Activated T-cell treated with anti-CD3 and anti-CD28 coated beads, Interleukin-2, amount 50 U/mL, for 72 hours (primary cell): ENCODE measurements around the gene ABCD3. TPM values are rescaled to one million over a fixed set of nuclear protein-coding genes. Genes with fewer than 3 reads are reported as not detected.
"Not testable (repeated sequence)": the region's sequence is repeated elsewhere in the genome, so short reads cannot be mapped to it uniquely, and the experiment has no call there.

ENCODE experiments used
- ATAC-seq, 2 donors: fragments of 150-1000 bp; cut with Tn5 transposase; replicated peaks in 1 of 2; 2 replicates each; pipeline ENCODE4 v1.10.0; 2021; ENCODE audit warnings: moderate library complexity in 2 of 2, mild to moderate bottlenecking in 1 of 2
- DNase-seq, 2 donors: peaks; one replicate each; pipeline ENCODE4 v3.0.0; 2021 to 2022; ENCODE audit warnings: mixed read lengths in 1 of 2
- H3K27ac Mint-ChIP-seq: one replicate; pipeline ENCODE4 v1.8.0; 2022; ENCODE audit warnings: mild to moderate bottlenecking, moderate library complexity, mixed read lengths
- H3K27me3 Mint-ChIP-seq: one replicate; pipeline ENCODE4 v1.8.0; 2022; ENCODE audit warnings: low read depth, mixed read lengths
- H3K36me3 Mint-ChIP-seq, 2 donors: one replicate each; pipeline ENCODE4 v1.8.0; 2022; ENCODE audit warnings: mixed read lengths in 2 of 2, mild to moderate bottlenecking in 1 of 2; ENCODE audit not compliant: insufficient read depth in 2 of 2
- H3K4me1 Mint-ChIP-seq: one replicate; pipeline ENCODE4 v1.8.0; 2022; ENCODE audit warnings: low read depth, mixed read lengths
- H3K4me3 Mint-ChIP-seq, 2 donors: one replicate each; pipeline ENCODE4 v1.8.0; 2022; ENCODE audit warnings: mild to moderate bottlenecking in 2 of 2, mixed read lengths in 2 of 2, moderate library complexity in 2 of 2
- H3K9me3 Mint-ChIP-seq, 2 donors: one replicate each; pipeline ENCODE4 v1.8.0; 2022; ENCODE audit warnings: mixed read lengths in 2 of 2
- total RNA-seq, 2 donors: library from RNA; stranded (reverse); gene quantifications; one replicate each; pipeline ENCODE4 v1.2.3, GENCODE V29; 2022

The ABCD3 gene
- 10 to 100 TPM; 38.0 to 55.3 TPM for total RNA-seq

- Mint-ChIP-seq H3K27ac (peak within 1 kb of the TSS; percentile 63), H3K4me3 (no peak within 1 kb of the TSS), H3K9me3 (no peaks in the 10 kb centered on the region), H3K36me3 (no peaks in the 10 kb centered on the region), H3K4me1 (peaks cover 46% of the 10 kb centered on the region), H3K27me3 (no peaks in the 10 kb centered on the region)
- peak; percentile 93 for ATAC-seq
- peak; percentile 96 to 98 for DNase-seq
These were observed at the start of gene ABCD3 for GRCh38 chr1:94417978-94418663. TSS of gene ABCD3 (plus strand) at chr1:94418389. CDS start at chr1:94418479, 90 bp downstream.

GRCh38 chr1:94372771-94373170 is 45.4 kb upstream of the ABCD3 start:
- DNase-seq, H3K27ac Mint-ChIP-seq, H3K4me1 Mint-ChIP-seq, H3K9me3 Mint-ChIP-seq, H3K4me3 Mint-ChIP-seq, ATAC-seq: not testable (repeated sequence)
- Mint-ChIP-seq H3K27me3 (peaks cover 10% of the 10 kb centered on the region), H3K36me3 (peaks cover 0 to 11% of the 10 kb centered on the region in 2 donors)

- not testable (repeated sequence) for H3K9me3 Mint-ChIP-seq, H3K4me1 Mint-ChIP-seq, H3K4me3 Mint-ChIP-seq, ATAC-seq, H3K27me3 Mint-ChIP-seq, DNase-seq, H3K27ac Mint-ChIP-seq
- H3K36me3 Mint-ChIP-seq: peaks cover 0 to 11% of the 10 kb centered on the region in 2 donors
These were observed 44.9 kb upstream of the ABCD3 start for GRCh38 chr1:94373311-94373710.

- peaks cover 17% of the 10 kb centered on the region for H3K4me1 Mint-ChIP-seq
- DNase-seq, H3K27me3 Mint-ChIP-seq, H3K27ac Mint-ChIP-seq, ATAC-seq, H3K4me3 Mint-ChIP-seq, H3K36me3 Mint-ChIP-seq, H3K9me3 Mint-ChIP-seq: not testable (repeated sequence)
These were observed 42.5 kb upstream of the ABCD3 start for GRCh38 chr1:94375666-94376065.

- not testable (repeated sequence) for H3K27me3 Mint-ChIP-seq, ATAC-seq, H3K4me3 Mint-ChIP-seq, H3K27ac Mint-ChIP-seq, DNase-seq, H3K36me3 Mint-ChIP-seq, H3K9me3 Mint-ChIP-seq
- peaks cover 31% of the 10 kb centered on the region for H3K4me1 Mint-ChIP-seq
These were observed 39.7 kb upstream of the ABCD3 start for GRCh38 chr1:94378493-94378892.

GRCh38 chr1:94379615-94380014 is 38.6 kb upstream of the ABCD3 start:
- ATAC-seq (no peak), DNase-seq (no peak)
- Mint-ChIP-seq H3K36me3 (peaks cover 0 to 2% of the 10 kb centered on the region in 2 donors), H3K4me1 (peaks cover 35% of the 10 kb centered on the region), H3K4me3 (no peak overlapping the region), H3K27me3 (no peaks in the 10 kb centered on the region), H3K27ac (no peak overlapping the region), H3K9me3 (no peaks in the 10 kb centered on the region)

- ATAC-seq (no peak), DNase-seq (peak in 1 of 2 donors; percentile 5)
- Mint-ChIP-seq H3K4me3 (no peak overlapping the region), H3K27me3 (no peaks in the 10 kb centered on the region), H3K4me1 (peaks cover 60% of the 10 kb centered on the region), H3K9me3 (no peaks in the 10 kb centered on the region), H3K36me3 (peaks cover 0 to 2% of the 10 kb centered on the region in 2 donors), H3K27ac (no peak overlapping the region)
These were observed 36.0 kb upstream of the ABCD3 start for GRCh38 chr1:94382201-94382600.

GRCh38 chr1:94383966-94384408 is 34.2 kb upstream of the ABCD3 start:
- peak; percentile 37 to 43 for DNase-seq
- H3K9me3 Mint-ChIP-seq: peaks cover 2 to 3% of the 10 kb centered on the region in 2 donors
- no peaks in the 10 kb centered on the region for H3K36me3 Mint-ChIP-seq
- H3K4me3 Mint-ChIP-seq: peak overlapping the region; percentile 34 to 79
- H3K27ac Mint-ChIP-seq: peak overlapping the region; percentile 47
- H3K4me1 Mint-ChIP-seq: peaks cover 68% of the 10 kb centered on the region
- H3K27me3 Mint-ChIP-seq: no peaks in the 10 kb centered on the region
- peak; percentile 77 to 87 for ATAC-seq

GRCh38 chr1:94384485-94385265 is 33.5 kb upstream of the ABCD3 start:
- peak; percentile 8 to 44 for DNase-seq
- Mint-ChIP-seq H3K4me3 (peak overlapping the region; percentile 55 to 79), H3K27ac (peak overlapping the region; percentile 97), H3K36me3 (peaks cover 0 to 4% of the 10 kb centered on the region in 2 donors), H3K9me3 (peaks cover 2 to 3% of the 10 kb centered on the region in 2 donors), H3K4me1 (peaks cover 61% of the 10 kb centered on the region), H3K27me3 (no peaks in the 10 kb centered on the region)
- ATAC-seq: peak in 1 of 2 donors; percentile 12

- peaks cover 2 to 6% of the 10 kb centered on the region in 2 donors for H3K36me3 Mint-ChIP-seq
- H3K27ac Mint-ChIP-seq: peak overlapping the region; percentile 97
- peaks cover 2 to 3% of the 10 kb centered on the region in 2 donors for H3K9me3 Mint-ChIP-seq
- no peaks in the 10 kb centered on the region for H3K27me3 Mint-ChIP-seq
- peaks cover 60% of the 10 kb centered on the region for H3K4me1 Mint-ChIP-seq
- peak overlapping the region; percentile 55 to 79 for H3K4me3 Mint-ChIP-seq
- ATAC-seq: peak; percentile 67 to 76
- DNase-seq: peak; percentile 19 to 59
These were observed 32.8 kb upstream of the ABCD3 start for GRCh38 chr1:94385308-94385929.

GRCh38 chr1:94389298-94389697 is 28.9 kb upstream of the ABCD3 start:
- H3K9me3 Mint-ChIP-seq: peaks cover 3 to 5% of the 10 kb centered on the region in 2 donors
- H3K27ac Mint-ChIP-seq: no peak overlapping the region
- DNase-seq: no peak
- no peak for ATAC-seq
- no peaks in the 10 kb centered on the region for H3K27me3 Mint-ChIP-seq
- peaks cover 38% of the 10 kb centered on the region for H3K4me1 Mint-ChIP-seq
- peaks cover 2 to 6% of the 10 kb centered on the region in 2 donors for H3K36me3 Mint-ChIP-seq
- H3K4me3 Mint-ChIP-seq: no peak overlapping the region

- H3K27ac Mint-ChIP-seq: no peak overlapping the region
- peaks cover 0 to 3% of the 10 kb centered on the region in 2 donors for H3K9me3 Mint-ChIP-seq
- no peak for ATAC-seq
- H3K27me3 Mint-ChIP-seq: peaks cover 9% of the 10 kb centered on the region
- no peak for DNase-seq
- peaks cover 2 to 6% of the 10 kb centered on the region in 2 donors for H3K36me3 Mint-ChIP-seq
- no peaks in the 10 kb centered on the region for H3K4me1 Mint-ChIP-seq
- H3K4me3 Mint-ChIP-seq: no peak overlapping the region
These were observed 23.9 kb upstream of the ABCD3 start for GRCh38 chr1:94394247-94394646.

- ATAC-seq: no peak
- Mint-ChIP-seq H3K36me3 (no peaks in the 10 kb centered on the region), H3K4me1 (no peaks in the 10 kb centered on the region), H3K27me3 (peaks cover 9% of the 10 kb centered on the region), H3K4me3 (no peak overlapping the region), H3K27ac (no peak overlapping the region), H3K9me3 (peaks cover 0 to 3% of the 10 kb centered on the region in 2 donors)
- no peak for DNase-seq
These were observed 23.0 kb upstream of the ABCD3 start for GRCh38 chr1:94395231-94395630.
